Tibial nerve (tissue), 4 donors: ENCODE data around the gene CLDN6.

Source experiments
- EP300 ChIP-seq, 2 donors: sonication (generic); formaldehyde crosslinking; IDR thresholded peaks; one replicate each; pipeline ENCODE4 v1.6.1; 2017; ENCODE audit warnings: antibody characterized with exemption in 2 of 2, mild to moderate bottlenecking in 1 of 2
- POLR2A ChIP-seq, 2 donors: fragments of 450-650 bp; IDR thresholded peaks; one replicate each; pipeline ENCODE4 v1.6.1; 2017; ENCODE audit warnings: antibody characterized with exemption in 2 of 2, mild to moderate bottlenecking in 2 of 2, moderate library complexity in 2 of 2
- TF ChIP-seq, protein P1 (sequence below), 5 experiments: fragments of 200-600 bp in 3 of 5; fragments of 450-650 bp in 2 of 5; sonication (generic) in 3 of 5; IDR thresholded peaks; one replicate each; pipeline ENCODE4 v1.5.1; 2016 to 2019; ENCODE audit warnings: antibody characterized with exemption in 5 of 5, mild to moderate bottlenecking in 3 of 5, moderate library complexity in 2 of 5

DNA sequence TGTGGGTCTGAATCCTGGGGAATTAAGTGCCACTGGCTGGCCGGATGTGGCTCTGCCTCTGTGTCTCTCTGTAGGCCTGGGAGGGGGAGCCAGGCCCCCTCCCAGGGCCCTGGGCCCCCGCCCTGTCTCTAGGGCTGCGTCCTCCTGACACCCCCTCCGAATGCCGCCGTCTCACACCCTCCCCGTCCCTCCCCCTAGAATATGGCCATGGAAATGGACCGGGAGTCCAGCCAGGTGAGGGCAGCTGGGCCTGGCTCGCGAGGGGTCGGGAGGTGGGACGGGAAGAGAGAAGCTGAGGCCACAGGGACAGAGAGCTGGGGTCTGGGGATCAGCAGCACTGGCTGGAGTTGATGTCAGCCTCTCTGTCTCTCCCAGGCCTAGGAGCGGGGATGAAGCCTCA lies 21.7 kb downstream of the CLDN6 start:
- TF ChIP-seq, protein P1, sequence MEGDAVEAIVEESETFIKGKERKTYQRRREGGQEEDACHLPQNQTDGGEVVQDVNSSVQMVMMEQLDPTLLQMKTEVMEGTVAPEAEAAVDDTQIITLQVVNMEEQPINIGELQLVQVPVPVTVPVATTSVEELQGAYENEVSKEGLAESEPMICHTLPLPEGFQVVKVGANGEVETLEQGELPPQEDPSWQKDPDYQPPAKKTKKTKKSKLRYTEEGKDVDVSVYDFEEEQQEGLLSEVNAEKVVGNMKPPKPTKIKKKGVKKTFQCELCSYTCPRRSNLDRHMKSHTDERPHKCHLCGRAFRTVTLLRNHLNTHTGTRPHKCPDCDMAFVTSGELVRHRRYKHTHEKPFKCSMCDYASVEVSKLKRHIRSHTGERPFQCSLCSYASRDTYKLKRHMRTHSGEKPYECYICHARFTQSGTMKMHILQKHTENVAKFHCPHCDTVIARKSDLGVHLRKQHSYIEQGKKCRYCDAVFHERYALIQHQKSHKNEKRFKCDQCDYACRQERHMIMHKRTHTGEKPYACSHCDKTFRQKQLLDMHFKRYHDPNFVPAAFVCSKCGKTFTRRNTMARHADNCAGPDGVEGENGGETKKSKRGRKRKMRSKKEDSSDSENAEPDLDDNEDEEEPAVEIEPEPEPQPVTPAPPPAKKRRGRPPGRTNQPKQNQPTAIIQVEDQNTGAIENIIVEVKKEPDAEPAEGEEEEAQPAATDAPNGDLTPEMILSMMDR (IDR thresholded peaks at IDR 0.05) = no peak
- TF ChIP-seq POLR2A (IDR thresholded peaks at IDR 0.05) = no peak
- TF ChIP-seq EP300 (IDR thresholded peaks at IDR 0.05) = no peak
